ENCODE data around the gene CHID1. TPM values are rescaled to one million over a fixed set of nuclear protein-coding genes. Genes with fewer than 3 reads are reported as not detected.
A peak's percentile ranks its signal among the peaks of the same experiment; 100 is the strongest.

CHID1 gene
- total RNA-seq, 1 donor from 2014 or later: 56.6 TPM

- H3K27me3 ChIP-seq: peaks cover 24% of the 10 kb centered on the region
- peaks cover 36% of the 10 kb centered on the region for H4K20me1 ChIP-seq (ENCODE audit: low read depth)
- Mint-ChIP-seq H3K27ac (no peak overlapping the region), H3K9me3 (no peaks in the 10 kb centered on the region), H3K27me3 (ENCODE audit: insufficient read depth, low read depth) (peaks cover 13% of the 10 kb centered on the region), H3K4me3 (peak overlapping the region; percentile 78), H3K36me3 (no peaks in the 10 kb centered on the region), H3K4me1 (peaks cover 37% of the 10 kb centered on the region)
- peaks cover 23% of the 10 kb centered on the region for H3K79me2 ChIP-seq (ENCODE audit: low read depth)
- no peaks in the 10 kb centered on the region for H3K36me3 ChIP-seq
- H3K4me2 ChIP-seq: peak overlapping the region; percentile 97
- peak overlapping the region; percentile 96 for H3K4me3 ChIP-seq
- H3K9me3 ChIP-seq (ENCODE audit: low read depth): no peaks in the 10 kb centered on the region
- peak; percentile 83 for DNase-seq (ENCODE audit: low spot score)
- H3K9ac ChIP-seq: no peak overlapping the region
- H3F3A ChIP-seq (ENCODE audit: low read depth): peaks cover 44% of the 10 kb centered on the region
- peaks cover 38% of the 10 kb centered on the region for H3K4me1 ChIP-seq
- no peak overlapping the region for H3K27ac ChIP-seq
- no peak overlapping the region for H2AFZ ChIP-seq (replicated peaks)
- TF ChIP-seq EZH2 (IDR thresholded peaks at IDR 0.05): no peak
- TF ChIP-seq EZH2phosphoT487 (IDR thresholded peaks at IDR 0.05): no peak
- TF ChIP-seq CTCF (IDR thresholded peaks at IDR 0.05): no peak
These were observed 65.6 kb downstream of the CHID1 start for GRCh38 chr11:844693-845644.

DNA sequence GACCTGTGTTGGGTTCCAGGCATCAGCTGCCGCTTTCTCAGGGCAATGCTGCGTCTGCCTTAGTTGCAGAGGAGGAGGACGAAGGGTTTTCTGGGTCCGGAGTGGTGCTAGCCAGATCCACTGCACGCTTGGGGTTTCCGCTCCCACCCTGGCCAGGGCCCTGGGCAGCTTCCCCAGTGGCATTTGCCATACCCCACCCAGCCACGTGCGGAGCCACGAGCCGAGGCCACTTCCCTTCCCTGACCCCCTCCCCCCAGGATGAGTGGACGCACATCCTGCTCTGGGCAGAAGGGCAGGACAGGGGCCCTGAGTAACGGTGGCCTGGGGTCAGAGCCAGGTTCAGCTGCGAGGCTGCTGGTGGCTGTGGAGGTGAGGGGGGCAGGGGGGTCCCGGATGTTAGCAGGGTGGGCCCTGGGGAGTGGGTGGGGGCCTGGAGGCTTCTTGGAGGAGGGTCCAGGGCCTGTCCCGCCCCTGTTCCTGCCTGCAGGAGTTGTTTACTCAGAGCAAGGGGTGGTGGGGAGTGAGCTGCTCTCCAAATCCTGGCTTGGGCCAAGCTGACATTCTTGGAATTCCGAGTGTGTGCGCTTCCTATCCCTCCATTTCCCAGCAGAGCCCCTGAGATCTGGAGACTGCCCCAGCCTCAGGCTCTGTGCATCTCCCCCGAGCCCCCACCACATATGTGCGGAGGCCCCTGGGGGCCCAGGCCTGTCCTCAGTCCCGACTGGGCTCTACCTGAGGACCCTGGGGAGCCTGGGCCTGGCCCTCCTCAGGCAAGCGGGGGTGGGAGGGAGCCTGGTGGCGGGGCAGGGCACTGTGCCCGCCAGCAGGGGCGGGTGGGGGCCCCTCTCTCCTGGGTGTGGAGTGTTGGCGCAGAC, 66.6 kb downstream of the CHID1 start:
- H3K79me2 ChIP-seq (ENCODE audit: low read depth): peaks cover 23% of the 10 kb centered on the region
- peak overlapping the region; percentile 85 for H3K4me3 Mint-ChIP-seq

More for the DNA sequence above, 66.6 kb downstream of the CHID1 start:
- Mint-ChIP-seq H3K9me3 (no peaks in the 10 kb centered on the region), H3K27me3 (ENCODE audit: insufficient read depth, low read depth) (peaks cover 13% of the 10 kb centered on the region), H3K4me1 (peaks cover 37% of the 10 kb centered on the region), H3K27ac (peak overlapping the region; percentile 17), H3K36me3 (no peaks in the 10 kb centered on the region)
- Histone ChIP-seq H3K9me3 (ENCODE audit: low read depth) (no peaks in the 10 kb centered on the region), H3K4me3 (peak overlapping the region; percentile 96), H4K20me1 (ENCODE audit: low read depth) (peaks cover 36% of the 10 kb centered on the region), H3K36me3 (no peaks in the 10 kb centered on the region), H3K27me3 (peaks cover 19% of the 10 kb centered on the region), H3K27ac (peak overlapping the region; percentile 75), H3K9ac (no peak overlapping the region), H3K4me2 (peak overlapping the region; percentile 97), H3K4me1 (peaks cover 36% of the 10 kb centered on the region), H2AFZ (replicated peaks) (no peak overlapping the region), H3F3A (ENCODE audit: low read depth) (peaks cover 40% of the 10 kb centered on the region)
- TF ChIP-seq CTCF (IDR thresholded peaks at IDR 0.05) (peak; percentile 24), EZH2phosphoT487 (IDR thresholded peaks at IDR 0.05) (no peak), EZH2 (IDR thresholded peaks at IDR 0.05) (no peak)
- peak; percentile 91 for DNase-seq (ENCODE audit: low spot score)
